ENCODE results near the gene FAM174A. TPM values are rescaled to one million over a fixed set of nuclear protein-coding genes. Genes with fewer than 3 reads are reported as not detected.

Gene FAM174A
- total and polyA plus RNA-seq, 8 donors: 17.4 to 25.8 (median 22.5) TPM

- ATAC-seq (no peak), DNase-seq (no peak)
- intact Hi-C loops (cut with DNase I): no loop called here
- TF ChIP-seq, protein P1, sequence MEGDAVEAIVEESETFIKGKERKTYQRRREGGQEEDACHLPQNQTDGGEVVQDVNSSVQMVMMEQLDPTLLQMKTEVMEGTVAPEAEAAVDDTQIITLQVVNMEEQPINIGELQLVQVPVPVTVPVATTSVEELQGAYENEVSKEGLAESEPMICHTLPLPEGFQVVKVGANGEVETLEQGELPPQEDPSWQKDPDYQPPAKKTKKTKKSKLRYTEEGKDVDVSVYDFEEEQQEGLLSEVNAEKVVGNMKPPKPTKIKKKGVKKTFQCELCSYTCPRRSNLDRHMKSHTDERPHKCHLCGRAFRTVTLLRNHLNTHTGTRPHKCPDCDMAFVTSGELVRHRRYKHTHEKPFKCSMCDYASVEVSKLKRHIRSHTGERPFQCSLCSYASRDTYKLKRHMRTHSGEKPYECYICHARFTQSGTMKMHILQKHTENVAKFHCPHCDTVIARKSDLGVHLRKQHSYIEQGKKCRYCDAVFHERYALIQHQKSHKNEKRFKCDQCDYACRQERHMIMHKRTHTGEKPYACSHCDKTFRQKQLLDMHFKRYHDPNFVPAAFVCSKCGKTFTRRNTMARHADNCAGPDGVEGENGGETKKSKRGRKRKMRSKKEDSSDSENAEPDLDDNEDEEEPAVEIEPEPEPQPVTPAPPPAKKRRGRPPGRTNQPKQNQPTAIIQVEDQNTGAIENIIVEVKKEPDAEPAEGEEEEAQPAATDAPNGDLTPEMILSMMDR (IDR thresholded peaks at IDR 0.05): no peak
- Histone ChIP-seq H3K4me3 (no peak overlapping the region), H3K4me1 (no peaks in the 10 kb centered on the region), H3K36me3 (no peaks in the 10 kb centered on the region), H3K27me3 (no peaks in the 10 kb centered on the region), H3K27ac (no peak overlapping the region), H3K9me3 (no peaks in the 10 kb centered on the region)
Measured at GRCh38 chr5:100577506-100577905, 42.3 kb downstream of the FAM174A start.

DNA sequence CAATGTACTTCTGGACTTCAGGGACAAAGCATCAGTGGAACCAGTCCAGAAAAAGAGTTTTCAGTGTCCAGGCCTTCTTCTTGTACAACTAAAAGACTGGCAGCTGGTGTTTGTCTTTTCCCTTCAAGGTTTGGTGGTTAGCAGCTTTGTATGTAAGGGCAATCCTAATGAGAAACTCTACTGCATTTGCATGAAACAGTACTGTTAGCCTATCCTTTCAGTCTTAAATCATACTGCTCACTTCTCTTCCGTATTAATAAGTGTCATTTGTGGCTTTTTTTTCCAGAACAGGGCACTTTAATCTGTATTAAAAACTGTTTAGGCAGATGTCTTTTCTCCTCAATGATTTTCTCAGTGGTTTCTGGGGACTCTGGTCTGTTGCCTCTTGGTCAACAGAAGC is 48.9 kb downstream of the FAM174A start:
- no peak overlapping the region for H3K4me3 ChIP-seq
- no peak for DNase-seq
- H3K27me3 ChIP-seq: no peaks in the 10 kb centered on the region
- TF ChIP-seq, protein P1 (IDR thresholded peaks at IDR 0.05): no peak
- intact Hi-C loops (cut with DNase I): no loop called here
- no peak overlapping the region for H3K27ac ChIP-seq
- no peaks in the 10 kb centered on the region for H3K4me1 ChIP-seq
- no peaks in the 10 kb centered on the region for H3K9me3 ChIP-seq
- ATAC-seq: no peak
- H3K36me3 ChIP-seq: no peaks in the 10 kb centered on the region

DNA sequence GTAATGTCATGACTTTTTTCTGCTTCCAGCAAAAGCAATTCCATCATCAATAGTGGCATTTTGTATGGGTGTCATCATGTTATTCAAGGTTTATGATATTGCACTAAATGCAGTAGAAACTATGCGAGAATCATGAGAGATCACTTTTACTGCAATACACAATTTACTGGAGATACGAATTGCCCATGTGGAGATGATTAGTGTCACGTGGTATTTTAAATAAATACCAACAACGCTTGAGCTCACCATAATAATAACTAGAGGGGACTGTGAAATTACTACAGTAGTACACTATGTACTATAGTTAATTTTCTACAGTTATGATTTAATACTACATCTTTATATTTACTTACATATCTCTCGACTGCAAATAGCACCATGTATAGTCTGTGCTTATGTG is 49.7 kb downstream of the FAM174A start:
- TF ChIP-seq, protein P1 (IDR thresholded peaks at IDR 0.05): no peak
- no peaks in the 10 kb centered on the region for H3K9me3 ChIP-seq
- no peaks in the 10 kb centered on the region for H3K27me3 ChIP-seq
- no peaks in the 10 kb centered on the region for H3K36me3 ChIP-seq
- no peaks in the 10 kb centered on the region for H3K4me1 ChIP-seq
- ATAC-seq (no peak), DNase-seq (no peak)
- H3K4me3 ChIP-seq: no peak overlapping the region
- H3K27ac ChIP-seq: no peak overlapping the region
- intact Hi-C loops (cut with DNase I): no loop called here

DNA sequence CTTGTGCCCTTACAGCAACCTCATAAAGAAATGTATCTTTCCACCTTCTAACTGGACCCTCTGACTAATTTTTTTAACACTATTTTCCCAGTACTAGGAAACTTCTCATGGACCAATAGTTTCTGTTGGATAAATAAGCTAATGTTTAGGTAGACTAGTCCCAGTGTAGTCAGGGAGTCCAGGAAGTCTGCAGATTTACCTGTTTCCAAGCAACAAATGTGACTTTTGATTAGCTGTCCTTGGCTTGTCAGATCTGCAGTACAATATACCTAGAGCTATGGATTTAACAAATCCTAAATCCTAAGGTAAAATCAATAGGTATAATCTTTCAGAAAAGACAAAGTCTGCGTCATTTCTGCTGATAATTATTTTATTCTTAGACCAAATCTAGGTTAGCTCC is 55.7 kb downstream of the FAM174A start:
- no peak for ATAC-seq
- intact Hi-C loops (cut with DNase I): no loop called here

GRCh38 chr5:100595152-100595811 is 60.1 kb downstream of the FAM174A start:
- intact Hi-C loops (cut with DNase I): no loop called here
- Histone ChIP-seq H3K4me3 (no peak overlapping the region), H3K36me3 (no peaks in the 10 kb centered on the region), H3K27me3 (no peaks in the 10 kb centered on the region), H3K4me1 (peaks cover 0 to 5% of the 10 kb centered on the region in 2 donors), H3K9me3 (no peaks in the 10 kb centered on the region), H3K27ac (no peak overlapping the region)
- TF ChIP-seq, protein P1 (IDR thresholded peaks at IDR 0.05): no peak
- DNase-seq (peak in 3 of 4 donors; percentile 10 to 41 (median 37)), ATAC-seq (peak; percentile 75)

More for the DNA sequence above, 55.7 kb downstream of the FAM174A start:
- Histone ChIP-seq H3K27me3 (no peaks in the 10 kb centered on the region), H3K36me3 (no peaks in the 10 kb centered on the region), H3K4me1 (peaks cover 0 to 5% of the 10 kb centered on the region in 2 donors), H3K9me3 (no peaks in the 10 kb centered on the region), H3K27ac (no peak overlapping the region), H3K4me3 (no peak overlapping the region)
- TF ChIP-seq, protein P1 (IDR thresholded peaks at IDR 0.05): no peak
- DNase-seq: no peak
